Panc1 (cell line): Measurements from ENCODE around the gene CFAP410. TPM values are rescaled to one million over a fixed set of nuclear protein-coding genes. Genes with fewer than 3 reads are reported as not detected.
"Not testable (repeated sequence)": the region's sequence is repeated elsewhere in the genome, so short reads cannot be mapped to it uniquely, and the experiment has no call there.

ENCODE experiments used
- ATAC-seq: fragments of 200-7000 bp; cut with Tn5 transposase; 2 replicates; pipeline ENCODE4 v1.9.1; 2020; ENCODE audit warnings: mild to moderate bottlenecking, moderate library complexity
- BruUV-seq: library from RNA; stranded (reverse); fragments of 400-500 nt; replicated peaks from 2 replicates; lab custom pipeline; 2021; lab: Mats Ljungman, UMichigan
- CTCF ChIA-PET: fragments of 300-600 bp; sonication (Branson Sonifier 250); formaldehyde crosslinking; loops from one replicate; lab custom pipeline; 2022; ENCODE audit warnings: antibody characterized with exemption; lab: Charles Lee
- POLR2A ChIA-PET: fragments of 300-600 bp; sonication (Branson Sonifier 250); formaldehyde crosslinking; loops from one replicate; lab custom pipeline; 2022; ENCODE audit warnings: antibody characterized with exemption; lab: Charles Lee
- DNase-seq: peaks from one replicate; pipeline ENCODE4 v3.0.0-alpha.2; 2010; ENCODE audit warnings: low read depth, low spot score
- H3K27ac ChIP-seq: 2 replicates; pipeline ENCODE4 v1.5.1; 2011; ENCODE audit warnings: mild to moderate bottlenecking, low read length, inconsistent platforms
- H3K27me3 ChIP-seq: fragments of 200-500 bp; sonication (Bioruptor generic); 2 replicates; pipeline ENCODE4 v1.6.0; 2014; ENCODE audit warnings: low read length, inconsistent platforms; ENCODE audit not compliant: control insufficient read depth, insufficient read depth
- H3K36me3 ChIP-seq: fragments of 200-500 bp; sonication (Bioruptor generic); 2 replicates; pipeline ENCODE4 v1.5.1; 2014; ENCODE audit warnings: inconsistent platforms, mild to moderate bottlenecking, low read length, moderate library complexity; ENCODE audit not compliant: control insufficient read depth, insufficient read depth
- H3K4me1 ChIP-seq: 2 replicates; pipeline ENCODE4 v1.5.1; 2011; ENCODE audit warnings: inconsistent platforms, mild to moderate bottlenecking, low read length, moderate library complexity; ENCODE audit not compliant: control insufficient read depth, insufficient read depth
- H3K4me3 ChIP-seq, 2 experiments: 2 replicates each; pipeline ENCODE4 v1.5.1; 2011 to 2012; ENCODE audit warnings: low read depth in 2 of 2, low read length in 2 of 2, mild to moderate bottlenecking in 2 of 2, inconsistent platforms in 1 of 2, moderate library complexity in 1 of 2
- H3K9me3 ChIP-seq: fragments of 200-500 bp; sonication (Bioruptor generic); 2 replicates; pipeline ENCODE4 v1.5.1; 2014; ENCODE audit warnings: low read depth, mild to moderate bottlenecking, inconsistent platforms, low read length, moderate library complexity; ENCODE audit not compliant: control insufficient read depth, insufficient read depth
- CTCF ChIP-seq: fragments of 450-650 bp; IDR thresholded peaks from 2 replicates; pipeline ENCODE4 v1.5.1; 2017; ENCODE audit warnings: mild to moderate bottlenecking
- POLR2AphosphoS5 ChIP-seq: IDR thresholded peaks from 2 replicates; pipeline ENCODE4 v1.6.1; 2012; ENCODE audit warnings: mild to moderate bottlenecking, low read depth, low read length, moderate library complexity
- REST ChIP-seq, 2 experiments: IDR thresholded peaks; 2 replicates each; pipeline ENCODE4 v1.6.1; 2011 to 2012; ENCODE audit warnings: low read depth in 2 of 2, control low read depth in 1 of 2, low read length in 1 of 2, mild to moderate bottlenecking in 1 of 2, moderate library complexity in 1 of 2; ENCODE audit not compliant: insufficient read depth in 1 of 2
- SIN3A ChIP-seq: IDR thresholded peaks from 2 replicates; pipeline ENCODE4 v1.6.1; 2012; ENCODE audit warnings: low read depth, mild to moderate bottlenecking, low read length, moderate library complexity, borderline replicate concordance; ENCODE audit not compliant: insufficient read depth
- TCF7L2 ChIP-seq: IDR thresholded peaks from 2 replicates; pipeline ENCODE4 v1.6.1; 2011; ENCODE audit warnings: mild to moderate bottlenecking, low read depth, low read length, inconsistent platforms
- in situ Hi-C: cut with HindIII; loops from 2 replicates; pipeline ENCODE4 v1.10.0; 2016; ENCODE audit warnings: low sequenced_read_pairs, low pct_unique_long_range_greater_than_20kb
- intact Hi-C: fragments of 100-400 bp; cut with micrococcal nuclease; formaldehyde crosslinking; loops from one replicate; pipeline ENCODE4 v1.10.0; 2022; ENCODE audit not compliant: unreplicated experiment
- total RNA-seq: library from RNA; stranded (reverse); gene quantifications from one replicate; pipeline ENCODE4 v1.2.1, GENCODE V29; 2021; ENCODE audit not compliant: unreplicated experiment

CFAP410 gene
- total RNA-seq, 1 experiment from 2014 or later, result 11.8 TPM

- H3K4me1 ChIP-seq, result peaks cover 17% of the 10 kb centered on the region
- no peaks in the 10 kb centered on the region for H3K27me3 ChIP-seq
- no peaks in the 10 kb centered on the region; the same call in 1 of the 2 replicates for H3K36me3 ChIP-seq
- CTCF ChIA-PET, result interaction anchor here (0.7 kb wide), 1 partner anchor 44 kb away, joined by 8 read pairs; no protein-coding TSS in a partner anchor
- POLR2A ChIA-PET, result no interaction called here
- H3K27ac ChIP-seq, result no peak overlapping the region
- ATAC-seq (no peak), DNase-seq (no peak)
- H3K4me3 ChIP-seq, result no peak overlapping the region
- in situ Hi-C loops, result no loop called here
- intact Hi-C loops, result no loop called here
- TF ChIP-seq REST (IDR thresholded peaks at IDR 0.05; ENCODE audit: insufficient read depth in 1 of 2, low read depth in 2 of 2, low read length in 1 of 2) (no peak), SIN3A (no peak), POLR2AphosphoS5 (no peak), CTCF (no peak), TCF7L2 (no peak)
- no TSS peak for BruUV-seq
- no peaks in the 10 kb centered on the region for H3K9me3 ChIP-seq
Measured at GRCh38 chr21:44303490-44303981, 35.7 kb downstream of the CFAP410 start.

- TF ChIP-seq CTCF, result peak; percentile 67
- DNase-seq, POLR2A ChIA-PET, ATAC-seq, H3K9me3 ChIP-seq, BruUV-seq, in situ Hi-C loops, H3K36me3 ChIP-seq, intact Hi-C loops, H3K4me3 ChIP-seq, H3K27ac ChIP-seq, H3K27me3 ChIP-seq: not testable (repeated sequence)
- CTCF ChIA-PET, result interaction anchor here (0.7 kb wide), 1 partner anchor 45 kb away, joined by 8 read pairs; no protein-coding TSS in a partner anchor
- peaks cover 17% of the 10 kb centered on the region for H3K4me1 ChIP-seq
Measured at GRCh38 chr21:44302573-44303401, 36.4 kb downstream of the CFAP410 start.
